GM18519 (cell line): ENCODE data around the gene ATAD3B.
"Not testable (repeated sequence)": the region's sequence is repeated elsewhere in the genome, so short reads cannot be mapped to it uniquely, and the experiment has no call there.

ENCODE experiments used
- ATAC-seq: cut with Tn5 transposase; IDR thresholded peaks from one replicate; pipeline ENCODE4 v1.9.1; 2021; ENCODE audit warnings: mild to moderate bottlenecking, moderate library complexity; ENCODE audit not compliant: unreplicated experiment, low FRiP score

ATAD3B gene

GRCh38 chr1:1472053-1472876, 700 bp downstream of the ATAD3B start:
- ATAC-seq: not testable (repeated sequence)

DNA sequence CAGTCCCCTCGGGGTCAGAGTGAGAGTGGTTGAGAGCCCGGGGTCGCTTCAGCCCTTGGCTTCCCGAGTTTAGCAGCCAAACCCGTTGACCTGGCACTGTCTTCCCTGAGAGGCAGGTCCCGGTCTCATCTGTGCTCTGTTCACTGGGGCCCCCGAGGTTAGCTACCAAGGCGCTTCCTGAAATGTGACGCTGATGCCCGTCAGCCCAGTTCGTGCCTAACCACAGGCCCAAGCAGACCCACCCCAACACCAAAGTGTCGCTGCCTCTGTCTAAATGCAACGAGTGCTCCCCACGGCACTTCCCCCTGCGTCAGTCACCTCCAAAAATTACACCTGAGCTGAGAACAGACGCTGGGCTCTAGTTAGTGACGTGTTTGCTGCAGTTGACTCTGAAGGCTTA, 4.4 kb downstream of the ATAD3B start:
- not testable (repeated sequence) for ATAC-seq

DNA sequence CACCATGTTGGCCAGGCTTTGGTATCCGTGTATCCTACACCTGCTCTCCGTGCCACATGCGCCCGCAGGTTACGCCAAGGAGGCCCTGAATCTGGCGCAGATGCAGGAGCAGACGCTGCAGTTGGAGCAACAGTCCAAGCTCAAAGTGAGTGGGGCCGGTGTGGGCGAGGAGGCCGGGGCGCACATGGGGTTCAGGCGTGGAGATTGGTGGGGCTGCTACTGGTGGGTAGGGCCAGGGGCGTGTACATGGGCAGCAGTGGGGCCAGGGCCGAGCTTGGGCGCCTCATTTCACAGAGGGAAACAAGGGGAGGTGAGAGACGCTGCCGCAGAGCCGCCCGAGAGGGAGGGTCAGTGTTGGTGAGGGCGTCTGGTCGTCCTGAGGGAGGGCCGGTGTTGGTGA, 5.6 kb downstream of the ATAD3B start:
- ATAC-seq: no peak

DNA sequence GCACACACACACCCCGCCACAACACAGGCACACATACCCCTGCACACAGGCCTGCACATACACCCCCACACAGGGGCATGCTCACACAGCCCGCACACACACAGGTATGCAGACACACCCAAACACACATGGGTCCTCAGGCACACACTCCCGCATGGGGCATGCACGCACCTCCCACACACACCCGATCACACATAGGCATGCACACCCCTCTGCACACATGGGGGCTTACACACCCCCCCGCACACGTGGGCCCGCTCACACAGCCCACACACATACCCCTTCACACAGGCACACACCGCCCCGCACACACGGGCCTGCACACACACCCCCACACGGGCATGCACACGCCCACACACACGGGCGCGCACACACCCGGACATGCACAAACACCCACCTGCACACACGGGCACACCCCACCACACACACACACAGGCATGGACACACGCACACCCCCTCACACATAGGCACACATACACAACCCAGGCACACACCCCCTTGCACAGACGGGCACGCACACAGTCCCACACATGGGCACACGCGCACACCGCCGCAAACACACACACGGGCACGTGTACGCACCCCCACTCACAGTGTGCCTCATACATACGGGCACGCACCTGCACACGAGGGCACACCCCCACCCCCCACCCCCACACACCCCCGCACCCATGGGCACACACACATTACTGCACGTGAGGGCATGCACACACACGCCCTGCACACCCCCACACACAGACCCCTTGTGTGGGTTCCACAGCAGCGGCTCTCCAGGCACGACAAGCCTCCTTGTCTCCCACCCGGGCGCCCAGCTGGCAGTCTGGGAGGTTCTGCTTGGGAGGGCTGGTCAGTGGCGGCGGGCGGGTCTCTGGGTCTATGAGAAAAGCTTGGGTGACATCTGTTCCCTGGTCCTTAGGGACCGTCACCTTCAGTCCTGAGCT, 8.3 kb downstream of the ATAD3B start:
- no peak for ATAC-seq

GRCh38 chr1:1480488-1480867, 8.9 kb downstream of the ATAD3B start:
- ATAC-seq: not testable (repeated sequence)

DNA sequence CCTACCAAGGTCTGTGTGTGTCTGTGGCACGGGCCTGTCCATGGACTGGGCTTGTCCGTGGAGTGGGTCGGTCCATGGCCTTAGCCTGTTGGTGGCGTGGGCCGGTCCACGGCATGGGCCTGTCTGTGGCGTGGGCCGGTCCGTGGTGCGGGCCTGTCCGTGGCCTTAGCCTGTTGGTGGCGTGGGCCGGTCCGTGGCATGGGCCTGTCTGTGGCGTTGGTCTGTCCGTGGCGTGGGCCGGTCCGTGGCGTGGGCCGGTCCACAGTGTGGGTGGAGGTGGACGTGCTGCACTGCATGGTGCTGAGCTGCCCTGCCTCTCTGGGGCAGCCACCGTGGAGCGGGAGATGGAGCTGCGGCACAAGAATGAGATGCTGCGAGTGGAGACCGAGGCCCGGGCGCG, 10.2 kb downstream of the ATAD3B start:
- not testable (repeated sequence) for ATAC-seq

DNA sequence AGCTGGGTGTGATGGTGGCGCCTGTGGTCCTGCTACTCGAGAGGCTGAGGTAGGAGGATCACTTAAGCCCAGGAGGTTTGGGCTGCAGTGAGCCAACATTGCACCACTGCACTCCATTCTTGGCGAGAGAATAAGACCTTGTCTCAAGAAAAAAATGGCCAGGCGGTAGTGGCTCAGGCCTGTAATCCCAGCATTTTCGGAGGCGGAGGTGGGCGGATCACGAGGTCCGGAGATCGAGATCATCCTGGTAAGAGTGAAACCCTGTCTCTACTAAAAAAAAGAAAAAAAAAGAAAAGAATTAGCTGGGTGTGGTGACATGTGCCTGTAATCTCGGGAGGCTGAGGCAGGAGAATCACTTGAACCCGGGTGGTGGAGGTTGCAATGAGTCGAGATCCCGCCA, 11.3 kb downstream of the ATAD3B start:
- ATAC-seq: no peak

DNA sequence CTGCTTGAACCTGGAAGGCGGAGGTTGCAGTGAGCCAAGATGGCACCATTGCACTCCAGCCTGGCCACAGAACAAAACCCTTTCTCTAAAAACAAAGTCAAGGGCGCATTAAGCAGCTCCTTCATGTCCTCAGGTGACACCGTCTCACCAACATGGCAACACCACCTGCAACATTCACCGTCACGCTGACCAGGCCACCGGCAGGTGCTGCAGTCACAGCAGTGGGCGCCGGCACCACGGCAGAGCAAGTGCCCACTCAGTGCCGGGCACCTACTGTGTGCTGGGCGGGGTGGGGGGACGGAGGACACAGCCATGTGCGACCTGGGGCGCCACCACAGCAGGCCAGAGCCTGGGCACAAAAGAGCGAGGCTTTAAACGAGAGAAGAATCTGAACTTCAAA, 12.1 kb downstream of the ATAD3B start:
- ATAC-seq: no peak

DNA sequence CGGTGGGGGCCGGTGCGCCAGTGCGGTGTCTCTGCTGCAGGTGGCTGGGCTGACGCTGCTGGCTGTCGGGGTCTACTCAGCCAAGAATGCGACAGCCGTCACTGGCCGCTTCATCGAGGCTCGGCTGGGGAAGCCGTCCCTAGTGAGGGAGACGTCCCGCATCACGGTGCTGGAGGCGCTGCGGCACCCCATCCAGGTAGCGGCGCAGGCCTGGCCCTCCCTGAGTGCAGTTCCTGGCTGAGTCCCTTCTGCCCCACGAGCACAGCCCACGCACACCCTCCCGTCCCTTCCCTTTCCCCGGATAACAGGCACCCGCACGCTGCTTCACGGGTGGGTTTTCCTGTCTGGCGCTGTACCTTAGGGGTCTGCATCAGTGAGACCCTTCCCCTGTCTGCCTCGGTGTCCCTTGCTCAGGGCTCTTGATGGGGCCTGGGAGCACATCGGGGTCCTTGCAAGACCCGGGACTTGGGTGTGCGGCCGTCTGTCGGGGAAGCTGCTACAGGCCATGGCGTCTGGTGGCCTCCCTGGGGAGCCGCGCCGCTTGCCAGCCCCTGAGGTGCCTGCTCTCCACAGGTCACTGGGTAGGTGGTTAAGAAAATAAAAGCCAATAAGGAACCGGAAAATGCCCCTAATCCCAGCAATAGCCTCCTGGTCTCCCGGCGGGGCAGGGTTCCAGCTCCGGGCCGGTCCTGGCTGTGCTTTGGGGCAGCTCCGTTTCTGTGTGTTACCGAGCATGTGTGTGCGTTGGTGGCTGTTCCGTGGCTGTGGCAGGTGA, 13.6 kb downstream of the ATAD3B start:
- not testable (repeated sequence) for ATAC-seq

DNA sequence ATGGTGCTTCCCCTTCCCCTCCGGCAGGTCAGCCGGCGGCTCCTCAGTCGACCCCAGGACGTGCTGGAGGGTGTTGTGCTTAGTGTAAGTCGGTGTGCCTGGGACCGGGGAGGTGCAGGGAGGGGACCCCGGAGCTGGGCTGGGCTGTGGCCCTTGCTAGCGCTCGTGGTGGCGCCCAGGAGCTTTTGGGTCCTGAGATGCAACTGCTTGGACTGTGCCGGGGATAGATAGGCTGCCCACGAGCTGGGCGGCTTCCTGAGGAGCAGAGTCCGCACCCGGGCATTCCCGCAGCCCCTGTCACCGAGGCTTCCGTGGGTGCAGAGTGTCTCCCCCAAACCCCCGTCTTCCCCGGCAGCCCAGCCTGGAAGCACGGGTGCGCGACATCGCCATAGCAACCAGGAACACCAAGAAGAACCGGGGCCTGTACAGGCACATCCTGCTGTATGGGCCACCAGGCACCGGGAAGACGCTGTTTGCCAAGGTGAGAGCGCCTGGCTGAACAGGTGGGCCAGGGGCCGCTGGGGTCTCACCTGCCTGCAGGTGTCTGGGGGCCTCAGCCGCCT, 14.3 kb downstream of the ATAD3B start:
- not testable (repeated sequence) for ATAC-seq

DNA sequence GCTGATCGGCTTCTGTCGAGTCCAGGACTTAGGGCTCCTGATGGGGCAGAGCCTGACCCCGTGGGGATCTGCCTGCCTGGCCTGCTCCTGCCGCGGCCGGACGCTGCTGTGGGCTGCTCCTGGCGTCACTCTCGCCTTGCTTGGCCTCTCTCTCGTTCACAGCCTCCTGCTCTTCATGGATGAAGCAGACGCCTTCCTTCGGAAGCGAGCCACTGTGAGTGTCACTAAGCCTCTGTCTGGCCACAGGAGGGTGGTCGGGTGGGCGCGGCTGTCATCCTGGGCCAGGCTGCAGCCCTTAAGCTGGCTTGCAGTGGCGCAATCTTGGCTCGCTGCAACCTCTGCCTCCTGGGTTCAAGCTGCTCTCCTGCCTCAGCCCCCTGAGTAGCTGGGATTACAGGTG, 16.1 kb downstream of the ATAD3B start:
- ATAC-seq: no peak

GRCh38 chr1:1489231-1489630, 17.7 kb downstream of the ATAD3B start:
- ATAC-seq: no peak

GRCh38 chr1:1489861-1490260, 18.3 kb downstream of the ATAD3B start:
- ATAC-seq: no peak

GRCh38 chr1:1490633-1491230, 19.2 kb downstream of the ATAD3B start:
- no peak for ATAC-seq

- no peak for ATAC-seq
Observed at GRCh38 chr1:1491601-1492000, 20.0 kb downstream of the ATAD3B start.

- ATAC-seq: not testable (repeated sequence)
Observed at GRCh38 chr1:1494311-1494710, 22.7 kb downstream of the ATAD3B start.

DNA sequence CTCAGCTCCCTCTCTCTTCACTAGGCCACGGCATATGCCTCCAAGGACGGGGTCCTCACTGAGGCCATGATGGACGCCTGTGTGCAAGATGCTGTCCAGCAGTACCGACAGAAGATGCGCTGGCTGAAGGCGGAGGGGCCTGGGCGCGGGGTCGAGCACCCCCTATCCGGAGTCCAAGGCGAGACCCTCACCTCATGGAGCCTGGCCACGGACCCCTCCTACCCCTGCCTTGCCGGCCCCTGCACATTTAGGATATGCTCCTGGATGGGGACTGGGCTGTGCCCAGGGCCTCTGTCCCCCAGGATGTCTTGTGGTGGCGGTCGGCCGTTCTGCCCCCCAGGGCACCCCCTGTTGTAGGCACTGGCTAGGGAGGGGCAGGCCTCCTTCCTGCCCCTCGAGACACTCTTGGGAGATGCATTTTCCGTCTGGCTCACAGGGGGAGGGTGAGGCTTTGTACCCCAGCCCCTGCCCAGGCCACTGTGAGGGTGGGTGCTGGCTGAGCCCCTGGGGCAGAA, 24.0 kb downstream of the ATAD3B start:
- ATAC-seq: not testable (repeated sequence)

- not testable (repeated sequence) for ATAC-seq
Observed at GRCh38 chr1:1504777-1505365, 33.3 kb downstream of the ATAD3B start.

GRCh38 chr1:1505366-1505798, 33.8 kb downstream of the ATAD3B start:
- ATAC-seq: not testable (repeated sequence)
